ENCODE measurements around the gene LRMDA.

The LRMDA gene

GRCh38 chr10:76133597-76134255 lies 702.3 kb downstream of the LRMDA start:
- DNase-seq = no peak

GRCh38 chr10:76136961-76137360 lies 705.5 kb downstream of the LRMDA start:
- no peaks in the 10 kb centered on the region for H3K79me2 ChIP-seq (ENCODE audit: insufficient read depth, low read length)
- H3K27ac ChIP-seq (ENCODE audit: low read length) = no peak overlapping the region
- H3K4me3 ChIP-seq (ENCODE audit: low read depth in 1 of 2, low read length in 2 of 2) = no peak overlapping the region
- no peaks in the 10 kb centered on the region for H4K20me1 ChIP-seq (ENCODE audit: insufficient read depth, low read length)
- H3K27me3 ChIP-seq (ENCODE audit: insufficient read depth, low read length, poor library complexity) = no peaks in the 10 kb centered on the region
- no peaks in the 10 kb centered on the region for H3K4me1 ChIP-seq (ENCODE audit: insufficient read depth, low read length)
- no peak for DNase-seq
- no peaks in the 10 kb centered on the region for H3K36me3 ChIP-seq (ENCODE audit: insufficient read depth, low read length)
- ATAC-seq (ENCODE audit: insufficient read depth, low read depth) = no peak
- no peak overlapping the region for H2AFZ ChIP-seq (ENCODE audit: low read depth, low read length)
- H3K4me2 ChIP-seq (ENCODE audit: insufficient read depth, low read length) = no peak overlapping the region
- H3K9me3 ChIP-seq (ENCODE audit: insufficient read depth, low read length, severe bottlenecking) = no peaks in the 10 kb centered on the region
- TF ChIP-seq CTCF (IDR thresholded peaks at IDR 0.05; ENCODE audit: borderline replicate concordance, extremely low read depth, low read length, poor library complexity, severe bottlenecking) (no peak), EZH2 (IDR thresholded peaks at IDR 0.05; ENCODE audit: borderline replicate concordance, low read depth, low read length, severe bottlenecking) (no peak)
- no peak overlapping the region for H3K9ac ChIP-seq (ENCODE audit: low read depth, low read length)

More at GRCh38 chr10:76133597-76134255, 702.3 kb downstream of the LRMDA start:
- Histone ChIP-seq H3K27ac (ENCODE audit: low read length) (no peak overlapping the region), H3K4me3 (ENCODE audit: low read depth in 1 of 2, low read length in 2 of 2) (no peak overlapping the region), H2AFZ (ENCODE audit: low read depth, low read length) (no peak overlapping the region), H3K4me1 (ENCODE audit: insufficient read depth, low read length) (no peaks in the 10 kb centered on the region), H3K9me3 (ENCODE audit: insufficient read depth, low read length, severe bottlenecking) (no peaks in the 10 kb centered on the region), H3K79me2 (ENCODE audit: insufficient read depth, low read length) (no peaks in the 10 kb centered on the region), H3K4me2 (ENCODE audit: insufficient read depth, low read length) (no peak overlapping the region), H3K27me3 (ENCODE audit: insufficient read depth, low read length, poor library complexity) (peaks cover 3% of the 10 kb centered on the region), H3K9ac (ENCODE audit: low read depth, low read length) (no peak overlapping the region), H4K20me1 (ENCODE audit: insufficient read depth, low read length) (no peaks in the 10 kb centered on the region), H3K36me3 (ENCODE audit: insufficient read depth, low read length) (no peaks in the 10 kb centered on the region)
- TF ChIP-seq CTCF (IDR thresholded peaks at IDR 0.05; ENCODE audit: borderline replicate concordance, extremely low read depth, low read length, poor library complexity, severe bottlenecking) (no peak), EZH2 (IDR thresholded peaks at IDR 0.05; ENCODE audit: borderline replicate concordance, low read depth, low read length, severe bottlenecking) (no peak)
- no peak for ATAC-seq (ENCODE audit: insufficient read depth, low read depth)

- ATAC-seq (ENCODE audit: insufficient read depth, low read depth) (no peak), DNase-seq (no peak)
- Histone ChIP-seq H3K9me3 (ENCODE audit: insufficient read depth, low read length, severe bottlenecking) (no peaks in the 10 kb centered on the region), H3K4me2 (ENCODE audit: insufficient read depth, low read length) (no peak overlapping the region), H3K4me3 (ENCODE audit: low read depth in 1 of 2, low read length in 2 of 2) (no peak overlapping the region), H3K27ac (ENCODE audit: low read length) (no peak overlapping the region), H3K36me3 (ENCODE audit: insufficient read depth, low read length) (no peaks in the 10 kb centered on the region), H3K27me3 (ENCODE audit: insufficient read depth, low read length, poor library complexity) (no peaks in the 10 kb centered on the region), H3K9ac (ENCODE audit: low read depth, low read length) (no peak overlapping the region), H2AFZ (ENCODE audit: low read depth, low read length) (no peak overlapping the region), H3K79me2 (ENCODE audit: insufficient read depth, low read length) (no peaks in the 10 kb centered on the region), H3K4me1 (ENCODE audit: insufficient read depth, low read length) (no peaks in the 10 kb centered on the region), H4K20me1 (ENCODE audit: insufficient read depth, low read length) (no peaks in the 10 kb centered on the region)
- no peak for TF ChIP-seq CTCF (IDR thresholded peaks at IDR 0.05; ENCODE audit: borderline replicate concordance, extremely low read depth, low read length, poor library complexity, severe bottlenecking)
- no peak for TF ChIP-seq EZH2 (IDR thresholded peaks at IDR 0.05; ENCODE audit: borderline replicate concordance, low read depth, low read length, severe bottlenecking)
Measured at GRCh38 chr10:76138286-76138685, 706.9 kb downstream of the LRMDA start.

Data from DND-41 (cell line).